Heart right ventricle (tissue), 16 donors: ENCODE measurements around the gene S100A8. TPM values are rescaled to one million over a fixed set of nuclear protein-coding genes. Genes with fewer than 3 reads are reported as not detected.

Experiments
- ATAC-seq, 8 donors: fragments of 200-7000 bp; cut with Tn5 transposase; one replicate each; pipeline ENCODE4 v1.9.1; 2020; ENCODE audit warnings: mild to moderate bottlenecking in 8 of 8, moderate library complexity in 8 of 8, moderate number of reproducible peaks in 1 of 8
- DNase-seq, 2 donors: peaks; one replicate each; pipeline ENCODE4 v3.0.0-alpha.2; 2020
- H3K27ac ChIP-seq, 10 donors: fragments of 200-600 bp; sonication (generic) in 2 of 10; one replicate each; pipeline versions ENCODE4 v1.5.0 to v1.8.0; 2020 to 2022; ENCODE audit warnings: mild to moderate bottlenecking in 3 of 10
- H3K27me3 ChIP-seq, 7 donors: fragments of 200-600 bp; one replicate each; pipeline ENCODE4 v1.8.0; 2021 to 2022; ENCODE audit warnings: mild to moderate bottlenecking in 2 of 7
- H3K36me3 ChIP-seq, 9 donors: fragments of 200-600 bp; sonication (generic) in 1 of 9; one replicate each; pipeline versions ENCODE4 v1.5.0 to v1.8.0; 2020 to 2022; ENCODE audit warnings: mild to moderate bottlenecking in 2 of 9
- H3K4me1 ChIP-seq, 9 donors: fragments of 200-600 bp; sonication (generic) in 1 of 9; one replicate each; pipeline versions ENCODE4 v1.5.0 to v1.8.0; 2020 to 2022; ENCODE audit warnings: mild to moderate bottlenecking in 4 of 9
- H3K4me3 ChIP-seq, 10 donors: fragments of 200-600 bp; sonication (generic) in 2 of 10; one replicate each; pipeline versions ENCODE4 v1.5.0 to v1.8.0; 2020 to 2022; ENCODE audit warnings: mild to moderate bottlenecking in 7 of 10, moderate library complexity in 2 of 10
- H3K9me3 ChIP-seq, 11 donors: fragments of 200-600 bp in 10 of 11; sonication (generic) in 2 of 11; one replicate each; pipeline versions ENCODE4 v1.5.0 to v1.8.0; 2013 to 2022; ENCODE audit warnings: mild to moderate bottlenecking in 2 of 11, control low read depth in 1 of 11, moderate library complexity in 1 of 11
- WGBS, 2 donors: extraction: QIAGEN DNeasy Blood & Tissue Kit; methylation state at CpG; one replicate each; pipeline ENCODE4 v1.1.7; 2013; ENCODE audit warnings: inconsistent platforms in 1 of 2; 5-methylcytosine and 5-hydroxymethylcytosine counted together
- intact Hi-C, 10 donors: fragments of 100-400 bp; cut with DNase I; formaldehyde crosslinking; loops; one replicate each; pipeline versions ENCODE4 v1.11.1 to v1.14.2; 2022
- polyA plus RNA-seq, 2 donors: library from polyadenylated mRNA; stranded (reverse); fragments of 200-250 nt; gene quantifications; one replicate each; pipeline ENCODE4 v1.2.3, GENCODE V29; 2013
- total RNA-seq, 10 donors: library from RNA; stranded (reverse); fragmentation: NEBNext Ultra II Directional in 3 of 10; extraction: Animal tissue kit (Norgen Biotek cat#: 25700) in 3 of 10; gene quantifications; one replicate each; pipeline versions ENCODE4 v1.2.1 to v1.2.4, GENCODE V29; 2021 to 2023
- TF ChIP-seq, protein P1 (sequence below), 9 donors: fragments of 200-600 bp; sonication (generic) in 2 of 9; IDR thresholded peaks; one replicate each; pipeline versions ENCODE4 v1.5.0 to v1.8.0; 2021 to 2022; ENCODE audit warnings: antibody characterized with exemption in 9 of 9, mild to moderate bottlenecking in 5 of 9, moderate library complexity in 1 of 9
- donor health status: Arrhythmogenic right ventricular cardiomyopathy.
- donor health status: ischemic (EF 13 %, LVEDD 7.1; RV severe dilation, severe dysfunction).
- donor health status: healthy with polysubstance abuse.
- donor health status: DM: no; HTN: yes; CAD: no.
- donor health status: DM: no; HTN: no; CAD: no.
- donor health status: ischemic (EF 25% LVEDD 6.9; RV normal size, moderate dysfunction).
- donor health status: ischemic (EF 25% LVEDD 5.7; RV mildly dilated, moderate dysfunction).
- donor health status: healthy.
- donor health status: DM: yes; HTN: yes; CAD: no.
- donor health status: Ischemic cardiomyopathy.
- donor health status: ischemic (EF 35%, LVEDD 5.7; RV mildly dilated, moderate dysfunction).
- donor health status: nonischemic (EF 11% LVEDD 7.7; RV severe dilation, severe dysfunction).
- donor health status: DM: yes; HTN: yes; CAD: no.
- donor health status: PGD.
- donor health status: ischemic (EF 29% LVEDD 5.4; RV normal size, mild dysfunction).
- donor health status: nonischemic (EF 23%, LVEDD 6.1; RV moderate dilation, normal function).

Gene S100A8
- total and polyA plus RNA-seq, 12 donors: 6.2 to 105 (median 45.4) TPM

DNA sequence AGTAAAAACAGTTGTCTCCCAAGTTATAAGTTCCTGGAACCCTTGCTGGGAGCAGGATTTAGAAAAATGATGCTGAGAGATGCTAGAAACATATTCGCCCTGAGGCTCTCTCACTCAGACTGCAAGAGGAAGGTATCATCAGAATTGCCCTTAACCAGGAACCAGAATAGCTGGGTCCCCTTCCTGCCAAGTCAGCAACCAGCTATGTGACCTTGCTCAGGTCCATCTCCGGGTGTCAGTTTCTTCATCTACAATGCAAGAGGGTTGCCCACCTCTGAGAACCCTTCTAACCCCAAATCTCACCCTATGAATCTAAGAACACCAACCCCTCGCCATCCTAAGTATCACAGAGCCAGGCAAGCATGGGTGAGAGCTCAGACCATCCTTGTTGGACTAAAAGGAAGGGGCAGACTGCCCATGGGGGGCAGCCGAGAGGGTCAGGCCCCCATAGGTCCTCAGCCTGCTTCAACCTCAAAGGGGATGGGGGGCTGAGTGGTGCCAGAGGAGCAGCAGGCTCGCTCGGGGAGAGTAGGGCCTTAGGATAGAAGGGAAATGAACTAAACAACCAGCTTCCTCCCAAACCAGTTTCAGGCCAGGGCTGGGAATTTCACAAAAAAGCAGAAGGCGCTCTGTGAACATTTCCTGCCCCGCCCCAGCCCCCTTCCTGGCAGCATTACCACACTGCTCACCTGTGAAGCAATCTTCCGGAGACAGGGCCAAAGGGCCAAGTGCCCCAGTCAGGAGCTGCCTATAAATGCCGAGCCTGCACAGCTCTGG lies 33.6 kb downstream of the S100A8 start:
- no peaks in the 10 kb centered on the region for H3K27me3 ChIP-seq
- peaks cover 0 to 5% (median 0%) of the 10 kb centered on the region in 9 donors for H3K36me3 ChIP-seq
- H3K4me1 ChIP-seq: peaks cover 0 to 36% (median 6%) of the 10 kb centered on the region in 9 donors
- no peaks in the 10 kb centered on the region for H3K9me3 ChIP-seq
- WGBS, 2 donors: 57 to 74% methylated on average over 10 of the region's 10 CpGs
- peak in 1 of 2 donors; percentile 51 for DNase-seq
- peak; percentile 37 to 71 (median 52) for ATAC-seq
- TF ChIP-seq, protein P1, sequence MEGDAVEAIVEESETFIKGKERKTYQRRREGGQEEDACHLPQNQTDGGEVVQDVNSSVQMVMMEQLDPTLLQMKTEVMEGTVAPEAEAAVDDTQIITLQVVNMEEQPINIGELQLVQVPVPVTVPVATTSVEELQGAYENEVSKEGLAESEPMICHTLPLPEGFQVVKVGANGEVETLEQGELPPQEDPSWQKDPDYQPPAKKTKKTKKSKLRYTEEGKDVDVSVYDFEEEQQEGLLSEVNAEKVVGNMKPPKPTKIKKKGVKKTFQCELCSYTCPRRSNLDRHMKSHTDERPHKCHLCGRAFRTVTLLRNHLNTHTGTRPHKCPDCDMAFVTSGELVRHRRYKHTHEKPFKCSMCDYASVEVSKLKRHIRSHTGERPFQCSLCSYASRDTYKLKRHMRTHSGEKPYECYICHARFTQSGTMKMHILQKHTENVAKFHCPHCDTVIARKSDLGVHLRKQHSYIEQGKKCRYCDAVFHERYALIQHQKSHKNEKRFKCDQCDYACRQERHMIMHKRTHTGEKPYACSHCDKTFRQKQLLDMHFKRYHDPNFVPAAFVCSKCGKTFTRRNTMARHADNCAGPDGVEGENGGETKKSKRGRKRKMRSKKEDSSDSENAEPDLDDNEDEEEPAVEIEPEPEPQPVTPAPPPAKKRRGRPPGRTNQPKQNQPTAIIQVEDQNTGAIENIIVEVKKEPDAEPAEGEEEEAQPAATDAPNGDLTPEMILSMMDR (IDR thresholded peaks at IDR 0.05): no peak
- peak overlapping the region in 3 of 10 donors; percentile 36 to 86 (median 38) for H3K27ac ChIP-seq
- peak overlapping the region in 1 of 10 donors; percentile 50 for H3K4me3 ChIP-seq
- intact Hi-C loops: loop anchor here in 4 of 10 donors (5.0 to 10.0 kb wide), 3 partner anchors 50 to 388 kb away; partner anchors contain the start of gene S100A2 (in 3 of the 4)

DNA sequence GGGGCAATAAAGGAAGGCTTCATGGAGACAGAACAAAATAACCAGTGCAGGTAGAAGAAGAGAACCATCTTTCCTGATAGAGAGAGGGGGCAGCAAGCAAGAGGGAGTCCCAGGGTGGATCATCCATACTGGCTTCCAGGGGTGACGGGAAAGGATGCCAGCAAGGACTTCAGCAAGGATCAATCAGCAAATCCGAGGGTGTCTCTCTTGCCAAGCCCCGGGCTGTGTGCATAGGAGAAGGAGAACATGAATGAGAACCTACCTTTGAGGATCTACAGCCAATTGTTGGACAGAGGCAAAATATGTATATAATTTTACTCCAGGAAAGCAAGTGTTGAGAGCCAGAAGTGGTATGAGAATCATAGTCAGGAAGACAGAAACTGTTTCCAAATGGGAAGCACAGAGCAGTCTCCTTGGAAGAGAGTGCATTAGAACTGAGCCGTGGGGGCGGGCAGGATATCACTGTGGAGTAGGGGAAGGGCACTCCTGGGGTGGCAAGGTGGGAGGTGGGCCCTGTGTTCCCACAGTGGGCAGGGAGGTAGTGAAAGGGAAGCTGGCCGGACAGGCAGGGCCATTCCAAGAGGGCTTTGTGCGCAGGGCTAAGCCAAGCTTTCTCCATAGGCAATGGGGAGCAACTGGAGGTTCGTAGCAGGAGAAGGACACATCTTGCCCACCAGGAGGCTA lies 34.3 kb downstream of the S100A8 start:
- H3K27me3 ChIP-seq: peaks cover 0 to 7% (median 0%) of the 10 kb centered on the region in 7 donors
- intact Hi-C loops: loop anchor here in 4 of 10 donors (5.0 to 10.0 kb wide), 3 partner anchors 51 to 388 kb away; partner anchors contain the start of gene S100A2 (in 3 of the 4)
- WGBS, 2 donors: 85 to 90% methylated on average over 8 of the region's 8 CpGs
- peaks cover 0 to 5% (median 0%) of the 10 kb centered on the region in 9 donors for H3K36me3 ChIP-seq
- H3K4me1 ChIP-seq: peaks cover 0 to 36% (median 6%) of the 10 kb centered on the region in 9 donors
- peak overlapping the region in 1 of 10 donors; percentile 50 for H3K4me3 ChIP-seq
- no peak for DNase-seq
- H3K9me3 ChIP-seq: no peaks in the 10 kb centered on the region
- no peak for ATAC-seq
- peak overlapping the region in 3 of 10 donors; percentile 36 to 86 (median 38) for H3K27ac ChIP-seq
- TF ChIP-seq, protein P1 (IDR thresholded peaks at IDR 0.05): no peak

DNA sequence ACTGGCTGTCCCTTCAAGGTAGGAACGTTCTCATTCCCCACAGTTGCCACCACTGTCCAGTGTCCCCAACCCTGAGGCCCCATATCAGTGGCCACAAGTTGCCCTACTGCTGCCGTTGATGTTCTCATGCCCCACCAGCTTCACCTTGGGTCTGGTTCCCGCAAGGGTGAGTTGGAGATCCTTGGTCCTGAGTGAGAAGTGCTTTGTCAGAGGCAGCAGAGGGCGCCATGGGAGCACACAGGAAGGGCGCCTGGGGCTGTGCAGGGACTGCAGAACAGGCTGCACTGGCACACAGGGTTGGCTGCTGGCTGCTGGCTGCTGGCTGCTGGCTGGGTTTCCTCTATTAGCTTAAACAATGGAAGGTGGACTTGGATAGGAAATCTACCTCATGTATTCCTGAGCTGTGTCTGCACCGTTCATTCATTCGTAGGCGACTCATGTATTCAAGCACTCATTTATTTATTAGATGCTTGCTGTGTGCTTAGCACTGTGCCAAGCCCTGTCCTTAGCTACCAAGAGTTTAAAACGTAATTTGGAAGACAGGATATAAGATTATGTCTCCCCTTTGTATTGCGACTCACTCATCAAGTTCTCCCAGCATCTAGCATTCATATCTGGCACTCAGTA lies 35.3 kb downstream of the S100A8 start:
- H3K4me1 ChIP-seq: peaks cover 0 to 30% (median 6%) of the 10 kb centered on the region in 9 donors
- intact Hi-C loops: loop anchor here in 5 of 10 donors (2.0 to 10.0 kb wide), 4 partner anchors 52 to 389 kb away; partner anchors contain the start of gene S100A2 (in 3 of the 5)
- no peaks in the 10 kb centered on the region for H3K9me3 ChIP-seq
- peaks cover 0 to 2% (median 0%) of the 10 kb centered on the region in 9 donors for H3K36me3 ChIP-seq
- H3K27ac ChIP-seq: no peak overlapping the region
- H3K27me3 ChIP-seq: peaks cover 0 to 17% (median 9%) of the 10 kb centered on the region in 7 donors
- ATAC-seq (peak in 6 of 8 donors; percentile 48 to 74 (median 58)), DNase-seq (peak; percentile 22 to 59)
- no peak overlapping the region for H3K4me3 ChIP-seq
- TF ChIP-seq, protein P1 (IDR thresholded peaks at IDR 0.05): peak in 6 of 9 donors; percentile 29 to 70 (median 42)
- WGBS, 2 donors: 47 to 53% methylated on average over 10 of the region's 10 CpGs
